Measurements from ENCODE around the gene FZD7. TPM values are rescaled to one million over a fixed set of nuclear protein-coding genes. Genes with fewer than 3 reads are reported as not detected.

The FZD7 gene
- polyA plus RNA-seq, 1 donor (not counting 4 experiments of a cell fraction or from before 2014, with no cell fraction given): 1.3 TPM

- no peaks in the 10 kb centered on the region for H3K27me3 ChIP-seq (ENCODE audit: control insufficient read depth, extremely low read depth, insufficient read depth, low read length)
- no peak for DNase-seq (ENCODE audit: low read depth, low spot score)
- H3K9ac ChIP-seq (ENCODE audit: control insufficient read depth, extremely low read depth, insufficient read depth, low read length): no peak overlapping the region
- H3K36me3 ChIP-seq (ENCODE audit: control insufficient read depth in 2 of 2, extremely low read depth in 1 of 2, insufficient read depth in 2 of 2, low read length in 2 of 2): no peaks in the 10 kb centered on the region
- H4K20me1 ChIP-seq (ENCODE audit: control insufficient read depth, extremely low read depth, insufficient read depth, low read length): no peaks in the 10 kb centered on the region
- no peaks in the 10 kb centered on the region for H3K79me2 ChIP-seq (ENCODE audit: control insufficient read depth, insufficient read depth, low read length)
- H2AFZ ChIP-seq (ENCODE audit: control insufficient read depth, low read length): no peak overlapping the region
- no peaks in the 10 kb centered on the region for H3K9me1 ChIP-seq (ENCODE audit: control insufficient read depth, extremely low read depth, insufficient read depth, low read length)
- peaks cover 7% of the 10 kb centered on the region for H3K4me1 ChIP-seq (ENCODE audit: control insufficient read depth, extremely low read depth, insufficient read depth, low read length)
- TF ChIP-seq EZH2 (IDR thresholded peaks at IDR 0.05; ENCODE audit: low read length) (no peak), CTCF (optimal IDR thresholded peaks at IDR 0.05 in 1 of 3, IDR thresholded peaks at IDR 0.05 in 1 of 3, conservative IDR thresholded peaks at IDR 0.05 in 1 of 3; ENCODE audit: extremely low read depth in 1 of 3, insufficient read depth in 2 of 3, low read length in 3 of 3) (no peak)
- dilution Hi-C loops (cut with MboI; ENCODE audit: extremely low pct_ligation_motif_present, low sequenced_read_pairs): no loop called here
- no peak overlapping the region for H3K27ac ChIP-seq (ENCODE audit: control insufficient read depth, insufficient read depth, low read length)
- no peak overlapping the region for H3K4me2 ChIP-seq (ENCODE audit: control insufficient read depth, extremely low read depth, insufficient read depth, low read depth, low read length)
- H3K4me3 ChIP-seq (ENCODE audit: control insufficient read depth in 2 of 3, extremely low read depth in 1 of 3, insufficient read depth in 2 of 3, low read depth in 1 of 3, low read length in 3 of 3): no peak overlapping the region
- H3K9me3 ChIP-seq (ENCODE audit: control insufficient read depth, low read depth, low read length): no peaks in the 10 kb centered on the region
- no peak for FAIRE-seq
These were observed 48.7 kb upstream of the FZD7 start for GRCh38 chr2:201984800-201985525.

DNA sequence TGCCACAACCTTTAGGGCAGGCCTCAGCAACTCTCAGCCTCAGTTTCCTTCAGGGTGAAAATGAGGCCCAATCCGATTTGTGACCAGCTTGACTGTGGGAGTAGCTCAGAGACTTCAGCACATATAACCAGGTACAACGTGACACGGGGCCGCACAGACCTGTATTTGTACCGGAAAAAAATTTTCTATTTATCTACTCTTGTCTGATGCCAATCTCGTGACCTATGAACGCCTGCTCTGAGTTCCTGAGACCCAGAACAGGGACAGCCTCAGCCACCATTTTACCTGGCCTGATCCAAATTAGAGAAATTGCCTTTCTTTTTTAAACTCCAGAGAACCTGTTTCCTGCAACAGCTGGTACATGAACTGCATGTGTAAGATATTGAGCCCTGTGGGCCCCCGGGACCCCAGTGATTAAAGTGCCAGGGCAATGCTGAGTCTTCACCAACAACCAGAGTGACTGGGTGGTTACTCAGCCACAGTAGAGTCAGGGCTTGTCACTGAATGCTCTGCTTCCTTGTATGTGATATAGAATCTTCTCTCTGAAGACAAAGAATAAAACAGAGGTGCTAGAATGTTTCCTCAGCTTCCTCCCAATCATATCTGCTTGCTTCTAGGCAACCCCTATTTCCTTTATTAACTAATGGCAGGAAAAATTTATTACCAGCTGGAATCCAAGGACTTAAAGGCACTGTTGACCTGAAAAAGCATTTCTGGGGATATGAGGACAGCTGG is 47.8 kb upstream of the FZD7 start:
- H3K4me3 ChIP-seq (ENCODE audit: control insufficient read depth in 2 of 3, extremely low read depth in 1 of 3, insufficient read depth in 2 of 3, low read depth in 1 of 3, low read length in 3 of 3): no peak overlapping the region
- no peaks in the 10 kb centered on the region for H3K9me3 ChIP-seq (ENCODE audit: control insufficient read depth, low read depth, low read length)
- DNase-seq (ENCODE audit: low read depth, low spot score) (no peak), FAIRE-seq (no peak)
- H3K36me3 ChIP-seq (ENCODE audit: control insufficient read depth in 2 of 2, extremely low read depth in 1 of 2, insufficient read depth in 2 of 2, low read length in 2 of 2): no peaks in the 10 kb centered on the region
- H3K9ac ChIP-seq (ENCODE audit: control insufficient read depth, extremely low read depth, insufficient read depth, low read length): no peak overlapping the region
- H3K27ac ChIP-seq (ENCODE audit: control insufficient read depth, insufficient read depth, low read length): no peak overlapping the region
- no peaks in the 10 kb centered on the region for H3K79me2 ChIP-seq (ENCODE audit: control insufficient read depth, insufficient read depth, low read length)
- peaks cover 7% of the 10 kb centered on the region for H3K4me1 ChIP-seq (ENCODE audit: control insufficient read depth, extremely low read depth, insufficient read depth, low read length)
- H3K27me3 ChIP-seq (ENCODE audit: control insufficient read depth, extremely low read depth, insufficient read depth, low read length): no peaks in the 10 kb centered on the region
- no peak for TF ChIP-seq CTCF (optimal IDR thresholded peaks at IDR 0.05 in 1 of 3, IDR thresholded peaks at IDR 0.05 in 1 of 3, conservative IDR thresholded peaks at IDR 0.05 in 1 of 3; ENCODE audit: extremely low read depth in 1 of 3, insufficient read depth in 2 of 3, low read length in 3 of 3)
- TF ChIP-seq EZH2 (IDR thresholded peaks at IDR 0.05; ENCODE audit: low read length): no peak
- H2AFZ ChIP-seq (ENCODE audit: control insufficient read depth, low read length): no peak overlapping the region
- dilution Hi-C loops (cut with MboI; ENCODE audit: extremely low pct_ligation_motif_present, low sequenced_read_pairs): no loop called here
- H3K4me2 ChIP-seq (ENCODE audit: control insufficient read depth, extremely low read depth, insufficient read depth, low read depth, low read length): no peak overlapping the region
- H3K9me1 ChIP-seq (ENCODE audit: control insufficient read depth, extremely low read depth, insufficient read depth, low read length): no peaks in the 10 kb centered on the region
- H4K20me1 ChIP-seq (ENCODE audit: control insufficient read depth, extremely low read depth, insufficient read depth, low read length): no peaks in the 10 kb centered on the region

All from keratinocyte (primary cell).